ENCODE results near the gene KCNB1. TPM values are rescaled to one million over a fixed set of nuclear protein-coding genes. Genes with fewer than 3 reads are reported as not detected.

The KCNB1 gene
- total RNA-seq, 6 donors from 2014 or later: 0.40 to 2.2 (median 0.98) TPM

GRCh38 chr20:49496043-49496442 lies 13.6 kb upstream of the KCNB1 start:
- no peaks in the 10 kb centered on the region for H3K9me3 ChIP-seq
- 83 to 84% methylated on average over 4 of the region's 4 CpGs for WGBS, 2 donors
- ATAC-seq (ENCODE audit: low FRiP score in 2 of 2) (no peak), DNase-seq (no peak)
- no peak overlapping the region for H3K27ac ChIP-seq
- no peaks in the 10 kb centered on the region for H3K36me3 ChIP-seq
- TF ChIP-seq EP300 (IDR thresholded peaks at IDR 0.05) (no peak), CTCF (IDR thresholded peaks at IDR 0.05) (no peak), POLR2AphosphoS5 (IDR thresholded peaks at IDR 0.05) (no peak), POLR2A (IDR thresholded peaks at IDR 0.05) (no peak)
- H3K27me3 ChIP-seq: no peaks in the 10 kb centered on the region
- H3K4me3 ChIP-seq: no peak overlapping the region
- no peaks in the 10 kb centered on the region for H3K4me1 ChIP-seq

DNA sequence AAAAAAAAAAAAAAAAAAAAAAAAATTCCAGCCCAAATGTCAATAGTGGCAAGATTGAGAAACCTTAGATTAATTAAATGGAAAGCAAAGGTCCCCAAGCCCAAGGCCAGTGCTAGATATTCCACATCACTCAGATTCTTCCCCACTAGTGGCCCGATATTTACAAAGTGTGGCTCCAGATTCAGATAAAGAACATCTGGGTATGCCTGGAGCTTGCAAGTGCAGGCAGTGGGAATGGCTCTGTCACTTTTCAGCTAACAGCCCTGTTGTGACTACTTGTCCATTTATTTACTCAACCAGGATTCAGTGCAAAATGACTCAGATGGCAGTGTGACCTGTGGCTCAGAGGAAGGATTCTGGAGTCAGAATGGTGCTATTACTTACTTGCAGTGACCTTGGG lies 8.2 kb upstream of the KCNB1 start:
- no peak for DNase-seq
- Histone ChIP-seq H3K4me1 (no peaks in the 10 kb centered on the region), H3K27me3 (no peaks in the 10 kb centered on the region), H3K36me3 (no peaks in the 10 kb centered on the region), H3K4me3 (no peak overlapping the region), H3K9me3 (no peaks in the 10 kb centered on the region), H3K27ac (no peak overlapping the region)
- no peak for TF ChIP-seq POLR2A (IDR thresholded peaks at IDR 0.05)
- no peak for TF ChIP-seq EP300 (IDR thresholded peaks at IDR 0.05)
- no peak for TF ChIP-seq POLR2AphosphoS5 (IDR thresholded peaks at IDR 0.05)
- no peak for TF ChIP-seq CTCF (IDR thresholded peaks at IDR 0.05)
- ATAC-seq (ENCODE audit: low FRiP score in 2 of 2): no peak
- WGBS, 2 donors: 63 to 72% methylated on average over 1 of the region's 1 CpG

- H3K9me3 ChIP-seq: no peaks in the 10 kb centered on the region
- no peak for TF ChIP-seq CTCF (IDR thresholded peaks at IDR 0.05)
- TF ChIP-seq POLR2AphosphoS5 (IDR thresholded peaks at IDR 0.05): no peak
- TF ChIP-seq EP300 (IDR thresholded peaks at IDR 0.05): no peak
- TF ChIP-seq POLR2A (IDR thresholded peaks at IDR 0.05): no peak
- no peak overlapping the region for H3K4me3 ChIP-seq
- peaks cover 0 to 7% (median 2%) of the 10 kb centered on the region in 4 donors for H3K27me3 ChIP-seq
- ATAC-seq (ENCODE audit: low FRiP score in 2 of 2) (no peak), DNase-seq (no peak)
- no peaks in the 10 kb centered on the region for H3K36me3 ChIP-seq
- H3K4me1 ChIP-seq: peaks cover 0 to 3% (median under 1%) of the 10 kb centered on the region in 4 donors
- no peak overlapping the region for H3K27ac ChIP-seq
- WGBS, 2 donors: 85 to 88% methylated on average over 5 of the region's 5 CpGs
Measured at GRCh38 chr20:49489688-49490087, 7.2 kb upstream of the KCNB1 start.

GRCh38 chr20:49486064-49486463 lies 3.6 kb upstream of the KCNB1 start:
- Histone ChIP-seq H3K36me3 (no peaks in the 10 kb centered on the region), H3K4me1 (peaks cover 20 to 27% (median 22%) of the 10 kb centered on the region in 4 donors), H3K4me3 (no peak overlapping the region), H3K9me3 (no peaks in the 10 kb centered on the region), H3K27ac (no peak overlapping the region), H3K27me3 (peaks cover 0 to 30% (median 15%) of the 10 kb centered on the region in 4 donors)
- ATAC-seq (ENCODE audit: low FRiP score in 2 of 2) (no peak), DNase-seq (no peak)
- TF ChIP-seq POLR2AphosphoS5 (IDR thresholded peaks at IDR 0.05): no peak
- TF ChIP-seq EP300 (IDR thresholded peaks at IDR 0.05): no peak
- no peak for TF ChIP-seq POLR2A (IDR thresholded peaks at IDR 0.05)
- TF ChIP-seq CTCF (IDR thresholded peaks at IDR 0.05): no peak

DNA sequence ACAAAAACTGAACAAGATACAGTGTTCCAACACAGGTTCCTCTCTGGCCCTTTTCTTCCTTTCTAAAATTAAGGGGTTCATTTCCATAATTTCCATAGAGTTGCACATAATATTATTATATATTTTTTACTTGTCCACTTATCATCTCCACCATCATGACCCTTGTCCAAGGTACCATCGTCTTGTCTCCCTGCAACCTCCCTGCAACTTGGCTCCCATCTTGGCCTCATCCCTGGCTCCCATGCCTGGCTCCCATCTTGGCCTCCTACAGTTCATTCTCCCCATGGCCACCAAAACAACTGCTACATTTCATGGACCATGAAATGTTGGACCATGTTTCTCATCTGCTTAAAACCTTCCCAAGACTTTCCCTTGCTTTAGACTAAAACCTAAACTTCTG lies 3.1 kb upstream of the KCNB1 start:
- WGBS, 2 donors: 62 to 68% methylated on average over 1 of the region's 1 CpG
- TF ChIP-seq EP300 (IDR thresholded peaks at IDR 0.05) (no peak), POLR2AphosphoS5 (IDR thresholded peaks at IDR 0.05) (no peak), POLR2A (IDR thresholded peaks at IDR 0.05) (no peak), CTCF (IDR thresholded peaks at IDR 0.05) (no peak)
- no peak for DNase-seq
- H3K9me3 ChIP-seq: no peaks in the 10 kb centered on the region
- no peak overlapping the region for H3K27ac ChIP-seq
- no peak for ATAC-seq (ENCODE audit: low FRiP score in 2 of 2)
- H3K4me1 ChIP-seq: peaks cover 20 to 27% (median 22%) of the 10 kb centered on the region in 4 donors
- H3K27me3 ChIP-seq: peaks cover 0 to 30% (median 15%) of the 10 kb centered on the region in 4 donors
- H3K4me3 ChIP-seq: no peak overlapping the region
- H3K36me3 ChIP-seq: no peaks in the 10 kb centered on the region

Measured in upper lobe of left lung (tissue), 6 donors.